ENCODE data around the gene DCXR.

GRCh38 chr17:82020572-82021106 is 16.9 kb downstream of the DCXR start:
- TF ChIP-seq CTCF (IDR thresholded peaks at IDR 0.05; ENCODE audit: low read depth, low read length) (no peak), POLR2A (IDR thresholded peaks at IDR 0.05; ENCODE audit: extremely low read depth, insufficient read length) (no peak)
- TF ChIP-seq, protein P1, sequence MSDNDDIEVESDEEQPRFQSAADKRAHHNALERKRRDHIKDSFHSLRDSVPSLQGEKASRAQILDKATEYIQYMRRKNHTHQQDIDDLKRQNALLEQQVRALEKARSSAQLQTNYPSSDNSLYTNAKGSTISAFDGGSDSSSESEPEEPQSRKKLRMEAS (IDR thresholded peaks at IDR 0.05; ENCODE audit: low read depth, low read length), result no peak
